Karpas-422 (cell line): ENCODE data around the gene DGKB. TPM values are rescaled to one million over a fixed set of nuclear protein-coding genes. Genes with fewer than 3 reads are reported as not detected.

Experiments
- DNase-seq: peaks from one replicate; pipeline ENCODE4 v3.0.0-alpha.2; 2015
- H2AFZ ChIP-seq: fragments of 200-600 bp; sonication (generic); 2 replicates; pipeline ENCODE4 v1.6.1; 2014; ENCODE audit warnings: antibody characterized with exemption, low read length, mixed read lengths
- H3K27ac ChIP-seq: fragments of 200-600 bp; sonication (generic); 2 replicates; pipeline ENCODE4 v1.5.1; 2014; ENCODE audit warnings: mild to moderate bottlenecking, low read length, moderate library complexity
- H3K27me3 ChIP-seq: fragments of 200-600 bp; sonication (generic); 2 replicates; pipeline ENCODE4 v1.6.1; 2014; ENCODE audit warnings: low read length, mixed read lengths
- H3K36me3 ChIP-seq: fragments of 200-600 bp; sonication (generic); 2 replicates; pipeline ENCODE4 v1.6.1; 2014; ENCODE audit warnings: low read length, mixed read lengths; ENCODE audit not compliant: insufficient read depth
- H3K4me1 ChIP-seq: fragments of 200-600 bp; sonication (generic); 2 replicates; pipeline ENCODE4 v1.6.1; 2014; ENCODE audit warnings: mild to moderate bottlenecking, low read length, mixed read lengths
- H3K4me2 ChIP-seq: fragments of 200-600 bp; sonication (generic); 2 replicates; pipeline ENCODE4 v1.6.1; 2014; ENCODE audit warnings: low read length, low read depth, mild to moderate bottlenecking; ENCODE audit not compliant: poor library complexity, severe bottlenecking
- H3K4me3 ChIP-seq: fragments of 200-600 bp; sonication (generic); 2 replicates; pipeline ENCODE4 v1.5.1; 2014; ENCODE audit warnings: mild to moderate bottlenecking, antibody characterized with exemption, low read length, mixed read lengths
- H3K79me2 ChIP-seq: fragments of 200-600 bp; sonication (generic); 2 replicates; pipeline ENCODE4 v1.6.1; 2014; ENCODE audit warnings: mild to moderate bottlenecking, low read length, mixed read lengths
- H3K9ac ChIP-seq: fragments of 200-600 bp; sonication (generic); 2 replicates; pipeline ENCODE4 v1.6.0; 2014; ENCODE audit warnings: low read length
- H3K9me2 ChIP-seq: fragments of 200-600 bp; sonication (generic), shearing (Covaris generic); replicated peaks from 2 replicates; pipeline ENCODE4 v1.6.0; 2014; ENCODE audit warnings: mild to moderate bottlenecking, low read length, moderate library complexity; ENCODE audit not compliant: insufficient read depth
- H3K9me3 ChIP-seq: fragments of 300-700, 200-600 bp; sonication (generic); 2 replicates; pipeline ENCODE4 v1.6.1; 2014; ENCODE audit warnings: low read length, mixed read lengths
- H4K20me1 ChIP-seq: fragments of 200-600 bp; sonication (generic); 2 replicates; pipeline ENCODE4 v1.6.1; 2014; ENCODE audit warnings: mild to moderate bottlenecking, antibody characterized with exemption, low read length, low read depth; ENCODE audit not compliant: insufficient read depth
- total RNA-seq: library from RNA; depleted of rRNA; stranded (reverse); fragments of >200 nt; shearing (Covaris generic); gene quantifications from 2 replicates; pipeline ENCODE4 v1.2.3, GENCODE V29; 2014; ENCODE audit warnings: low replicate concordance

Gene DGKB
- total RNA-seq, 1 experiment from 2014 or later = not detected

DNA sequence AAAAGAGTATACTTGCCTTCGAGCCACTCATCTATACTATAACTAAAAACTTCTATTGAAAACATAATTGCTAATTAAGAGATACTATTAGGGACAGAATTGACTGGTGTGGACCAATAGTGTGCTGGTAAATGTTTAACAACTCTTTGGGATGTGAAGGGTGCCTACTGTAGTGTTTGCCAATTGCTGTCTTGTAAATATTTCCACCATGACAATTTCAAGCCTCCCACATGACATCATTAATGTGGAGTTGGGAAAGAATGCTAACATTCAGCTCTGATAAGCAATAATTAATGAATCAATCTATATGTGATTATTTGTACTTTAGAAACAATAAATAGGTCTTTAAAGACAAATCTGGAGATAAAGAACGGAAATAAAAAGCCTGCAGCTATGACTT, 136.8 kb downstream of the DGKB start:
- Histone ChIP-seq H3K4me3 (no peak overlapping the region), H3K79me2 (no peaks in the 10 kb centered on the region), H3K9me3 (no peaks in the 10 kb centered on the region), H3K4me1 (no peaks in the 10 kb centered on the region), H3K27ac (no peak overlapping the region), H2AFZ (no peak overlapping the region), H3K36me3 (no peaks in the 10 kb centered on the region), H3K9ac (no peak overlapping the region), H3K27me3 (no peaks in the 10 kb centered on the region), H4K20me1 (no peaks in the 10 kb centered on the region), H3K9me2 (0 out of 2 replicates have a peak, but pooled peaks cover 4% of the 10 kb centered on the region), H3K4me2 (no peak overlapping the region)
- DNase-seq = no peak

DNA sequence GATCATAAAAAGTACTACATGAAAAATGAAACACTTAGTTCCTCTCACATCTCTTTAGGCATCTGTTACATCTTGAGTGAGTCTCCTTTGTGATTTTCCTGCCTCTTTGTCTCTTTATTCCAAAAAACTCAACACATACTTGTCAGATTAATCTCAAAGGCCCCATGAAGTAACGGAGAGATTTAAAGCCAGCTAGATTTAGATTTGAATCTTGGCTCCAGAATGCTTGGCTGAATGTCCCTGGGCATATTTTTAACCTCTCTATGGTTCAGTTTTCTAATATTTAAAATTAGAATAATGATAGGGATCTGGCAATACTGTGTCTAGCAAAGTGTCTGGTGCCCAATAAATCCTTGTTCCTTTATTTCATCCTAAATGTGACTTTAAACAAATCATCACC, 140.0 kb downstream of the DGKB start:
- Histone ChIP-seq H3K27me3 (no peaks in the 10 kb centered on the region), H3K9ac (no peak overlapping the region), H3K9me3 (no peaks in the 10 kb centered on the region), H4K20me1 (no peaks in the 10 kb centered on the region), H3K4me3 (no peak overlapping the region), H2AFZ (no peak overlapping the region), H3K4me1 (no peaks in the 10 kb centered on the region), H3K4me2 (no peak overlapping the region), H3K27ac (no peak overlapping the region), H3K79me2 (no peaks in the 10 kb centered on the region), H3K36me3 (no peaks in the 10 kb centered on the region), H3K9me2 (0 out of 2 replicates have a peak, but pooled peaks cover 4% of the 10 kb centered on the region)
- DNase-seq = no peak

DNA sequence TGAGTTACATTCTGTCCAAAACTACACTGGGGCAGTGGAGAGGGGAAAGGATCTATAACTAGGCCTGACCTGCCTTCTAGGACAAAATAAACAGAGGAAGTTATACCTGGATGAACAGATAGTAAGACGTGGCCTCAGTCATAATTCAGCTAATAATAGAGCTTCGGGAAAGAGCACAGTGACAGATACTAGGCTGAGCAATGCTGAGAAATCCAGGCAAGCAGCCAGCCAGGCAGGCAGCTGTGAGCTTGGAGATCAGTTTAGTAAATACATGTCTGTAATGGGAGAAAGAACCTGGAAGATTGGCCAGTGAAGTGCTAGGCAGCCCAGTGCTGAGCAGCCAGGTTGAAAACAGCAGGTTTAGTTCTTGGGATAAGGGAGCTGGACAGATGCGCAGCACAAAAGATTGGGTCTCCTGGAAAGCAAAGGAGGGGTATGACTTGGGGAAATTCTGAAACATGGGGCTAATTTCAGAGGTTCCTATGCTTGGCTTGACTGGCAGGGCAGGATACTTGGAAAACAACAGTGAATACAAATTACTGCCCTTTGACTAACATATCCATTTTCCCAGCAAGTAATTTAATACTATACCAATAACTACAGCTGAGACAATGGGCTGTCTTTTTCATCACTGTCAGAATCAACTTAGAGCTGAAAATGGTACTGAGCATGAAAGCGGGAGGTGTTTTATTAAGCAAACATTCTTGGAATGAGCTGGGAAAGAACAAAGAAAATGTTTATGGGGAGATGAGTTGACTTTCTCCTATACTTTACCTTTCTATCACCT, 140.8 kb downstream of the DGKB start:
- Histone ChIP-seq H3K9me3 (no peaks in the 10 kb centered on the region), H4K20me1 (no peaks in the 10 kb centered on the region), H3K4me3 (no peak overlapping the region), H2AFZ (no peak overlapping the region), H3K36me3 (no peaks in the 10 kb centered on the region), H3K27me3 (no peaks in the 10 kb centered on the region), H3K4me1 (no peaks in the 10 kb centered on the region), H3K79me2 (no peaks in the 10 kb centered on the region), H3K9me2 (0 out of 2 replicates have a peak, but pooled peaks cover 4% of the 10 kb centered on the region), H3K9ac (no peak overlapping the region), H3K4me2 (no peak overlapping the region), H3K27ac (no peak overlapping the region)
- DNase-seq = no peak

DNA sequence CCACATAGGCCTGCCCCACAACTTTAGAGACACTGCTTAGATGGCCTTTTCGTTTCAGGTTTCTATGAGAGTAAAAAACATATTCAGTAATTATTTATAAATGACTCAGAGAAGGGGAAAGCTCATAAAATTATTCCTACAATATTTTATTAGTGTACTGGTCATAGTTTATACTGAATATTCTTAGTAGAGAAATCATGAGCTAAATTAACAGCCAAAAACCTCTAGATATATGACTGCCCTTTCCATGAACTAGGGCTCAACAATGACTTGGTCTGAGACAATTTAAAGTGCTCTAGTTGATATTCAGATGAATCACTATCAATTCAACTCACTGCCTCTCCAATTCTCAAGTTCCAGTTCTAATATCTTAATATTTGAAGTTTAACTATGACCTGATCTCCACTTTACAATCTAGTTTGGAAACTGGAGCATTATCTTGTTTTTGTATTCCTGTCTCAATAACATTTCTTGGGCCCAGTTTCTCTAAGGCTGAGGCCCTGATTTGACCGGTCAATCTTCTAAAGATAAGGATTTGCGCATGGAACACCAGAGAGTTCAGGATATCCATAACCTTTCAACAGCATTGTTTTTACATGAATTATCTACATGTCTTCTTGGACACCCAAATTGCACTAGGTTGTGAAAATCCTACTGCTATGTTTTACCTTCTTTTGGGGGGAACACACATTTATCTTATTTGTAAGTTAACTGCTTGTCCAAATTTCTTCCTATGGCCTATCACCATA, 141.6 kb downstream of the DGKB start:
- H3K9ac ChIP-seq = no peak overlapping the region
- H3K9me2 ChIP-seq = 0 out of 2 replicates have a peak, but pooled peaks cover 4% of the 10 kb centered on the region
- no peak overlapping the region for H3K4me2 ChIP-seq
- H3K27me3 ChIP-seq = no peaks in the 10 kb centered on the region
- no peaks in the 10 kb centered on the region for H3K36me3 ChIP-seq
- no peaks in the 10 kb centered on the region for H4K20me1 ChIP-seq
- H2AFZ ChIP-seq = no peak overlapping the region
- no peaks in the 10 kb centered on the region for H3K79me2 ChIP-seq
- no peak overlapping the region for H3K4me3 ChIP-seq
- no peaks in the 10 kb centered on the region for H3K4me1 ChIP-seq
- no peak overlapping the region for H3K27ac ChIP-seq
- no peaks in the 10 kb centered on the region; the same call in 1 of the 2 replicates for H3K9me3 ChIP-seq
- DNase-seq = no peak

DNA sequence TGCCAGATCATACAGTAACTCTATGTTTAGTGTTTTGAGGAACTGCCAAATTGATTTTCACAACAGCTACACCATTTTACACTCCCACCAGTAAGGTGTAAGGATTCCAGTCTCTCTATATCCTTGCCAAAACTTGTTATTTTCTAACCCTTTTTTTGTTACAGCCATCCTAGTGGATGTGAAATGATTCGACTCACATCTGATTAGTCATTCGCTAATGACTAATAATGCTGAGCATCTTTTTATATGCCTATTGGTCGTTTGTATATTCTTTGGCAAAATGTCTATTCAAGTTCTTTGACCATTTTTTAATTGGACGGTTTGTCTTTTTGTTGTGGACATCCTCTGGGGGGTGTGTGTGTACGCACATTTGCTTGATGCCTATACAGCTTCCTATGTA, 142.8 kb downstream of the DGKB start:
- Histone ChIP-seq H3K4me2 (no peak overlapping the region), H4K20me1 (no peaks in the 10 kb centered on the region), H3K36me3 (no peaks in the 10 kb centered on the region), H3K4me3 (no peak overlapping the region), H3K4me1 (no peaks in the 10 kb centered on the region), H3K27me3 (no peaks in the 10 kb centered on the region), H3K9me3 (peaks cover 3% of the 10 kb centered on the region; the same call in 1 of the 2 replicates), H2AFZ (no peak overlapping the region), H3K79me2 (no peaks in the 10 kb centered on the region), H3K27ac (no peak overlapping the region), H3K9me2 (0 out of 2 replicates have a peak, but pooled peaks cover 4% of the 10 kb centered on the region), H3K9ac (no peak overlapping the region)
- no peak for DNase-seq

DNA sequence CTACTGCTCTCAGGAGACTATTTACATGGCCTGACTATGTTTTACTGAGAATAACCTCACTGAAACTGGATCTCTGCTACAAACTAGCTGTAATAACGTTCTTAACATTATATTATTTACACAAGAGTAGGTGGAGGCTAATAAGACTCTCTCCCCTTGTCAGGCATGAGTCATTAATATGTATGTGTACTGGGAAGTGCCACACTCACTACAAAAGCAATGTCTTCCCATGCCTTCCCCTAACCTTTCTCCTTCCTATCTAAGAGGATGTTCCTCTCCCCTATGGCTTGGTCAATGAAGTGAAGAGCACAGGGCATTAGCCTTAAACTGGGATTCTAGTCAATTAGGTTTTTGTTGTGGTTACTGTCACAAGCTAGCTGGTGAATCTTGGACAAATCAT, 147.9 kb downstream of the DGKB start:
- Histone ChIP-seq H4K20me1 (no peaks in the 10 kb centered on the region), H3K79me2 (no peaks in the 10 kb centered on the region), H3K9me2 (no peaks in the 10 kb centered on the region), H3K4me2 (no peak overlapping the region), H3K27me3 (no peaks in the 10 kb centered on the region), H2AFZ (no peak overlapping the region), H3K27ac (no peak overlapping the region), H3K9ac (no peak overlapping the region), H3K36me3 (no peaks in the 10 kb centered on the region), H3K4me1 (no peaks in the 10 kb centered on the region), H3K9me3 (peaks cover 3% of the 10 kb centered on the region; the same call in 1 of the 2 replicates), H3K4me3 (no peak overlapping the region)
- DNase-seq = no peak

DNA sequence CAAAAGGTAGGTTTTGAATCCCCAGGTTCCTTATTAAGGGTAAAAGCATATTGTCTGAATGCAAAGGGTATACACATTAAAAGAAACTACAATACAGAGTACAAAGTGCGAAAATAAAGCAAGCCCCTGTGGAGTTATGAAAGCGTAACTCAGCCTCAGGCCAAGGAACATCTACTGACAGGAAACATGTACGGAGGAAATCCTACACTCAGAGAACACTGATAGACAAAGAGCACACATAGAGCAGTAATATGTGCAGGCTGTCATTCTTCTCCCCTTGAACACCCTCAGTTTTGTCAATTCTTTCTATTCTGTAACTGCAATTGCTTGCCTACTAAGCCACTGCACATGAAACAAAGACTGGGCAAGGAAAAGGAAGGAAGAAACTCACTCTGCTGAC, 150.2 kb downstream of the DGKB start:
- H3K4me2 ChIP-seq = no peak overlapping the region
- peaks cover 3% of the 10 kb centered on the region; the same call in 1 of the 2 replicates for H3K9me3 ChIP-seq
- H2AFZ ChIP-seq = no peak overlapping the region
- H3K9ac ChIP-seq = no peak overlapping the region
- no peaks in the 10 kb centered on the region for H3K4me1 ChIP-seq
- no peak overlapping the region for H3K27ac ChIP-seq
- H3K9me2 ChIP-seq = no peaks in the 10 kb centered on the region; the same call in 1 of the 2 replicates
- no peaks in the 10 kb centered on the region for H4K20me1 ChIP-seq
- H3K4me3 ChIP-seq = no peak overlapping the region
- no peak for DNase-seq
- no peaks in the 10 kb centered on the region for H3K79me2 ChIP-seq
- H3K36me3 ChIP-seq = no peaks in the 10 kb centered on the region
- no peaks in the 10 kb centered on the region for H3K27me3 ChIP-seq

DNA sequence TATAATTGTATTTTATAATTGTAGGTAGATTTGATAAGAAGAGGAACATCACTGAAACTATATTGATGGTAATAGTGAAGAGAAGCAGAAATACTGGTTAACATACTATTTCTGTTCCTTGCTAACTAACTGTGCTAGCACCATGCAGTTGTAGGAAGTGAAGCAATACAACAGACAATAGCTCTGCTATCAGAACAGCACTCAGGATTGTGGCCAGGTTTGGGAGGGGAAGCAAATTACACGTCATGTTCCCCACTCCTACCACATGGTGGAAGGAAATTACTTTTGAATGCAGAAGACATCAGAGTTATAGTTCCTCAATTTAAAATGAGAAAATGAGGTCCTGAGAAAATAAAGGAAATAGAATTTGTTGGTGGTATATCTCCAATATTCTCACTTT, 151.1 kb downstream of the DGKB start:
- no peak overlapping the region for H3K9ac ChIP-seq
- peaks cover 3% of the 10 kb centered on the region; the same call in 1 of the 2 replicates for H3K9me3 ChIP-seq
- no peaks in the 10 kb centered on the region for H3K79me2 ChIP-seq
- H3K27ac ChIP-seq = no peak overlapping the region
- no peaks in the 10 kb centered on the region for H3K36me3 ChIP-seq
- no peaks in the 10 kb centered on the region for H3K4me1 ChIP-seq
- no peaks in the 10 kb centered on the region for H3K27me3 ChIP-seq
- no peak overlapping the region for H3K4me2 ChIP-seq
- no peak overlapping the region for H2AFZ ChIP-seq
- no peak overlapping the region for H3K4me3 ChIP-seq
- no peaks in the 10 kb centered on the region for H4K20me1 ChIP-seq
- H3K9me2 ChIP-seq = no peaks in the 10 kb centered on the region; the same call in 1 of the 2 replicates
- DNase-seq = no peak
